Thoracic aorta (tissue), 2 donors: ENCODE data around the gene GATAD2A. TPM values are rescaled to one million over a fixed set of nuclear protein-coding genes. Genes with fewer than 3 reads are reported as not detected.

ENCODE experiments used
- ATAC-seq: fragments of 150-250 bp; one replicate; pipeline ENCODE4 v1.8.0; 2017; ENCODE audit warnings: low read depth; ENCODE audit not compliant: insufficient number of reproducible peaks, low FRiP score
- DNase-seq: peaks from one replicate; pipeline ENCODE4 v3.0.0-alpha.2; 2020; ENCODE audit warnings: low spot score
- H3K27ac ChIP-seq, 2 donors: fragments of 200-600 bp; sonication (generic); 1 replicate in 1 of 2; 2 replicates in 1 of 2; pipeline ENCODE4 v1.5.1; 2016; ENCODE audit warnings: mild to moderate bottlenecking in 2 of 2, moderate library complexity in 2 of 2
- H3K27me3 ChIP-seq: fragments of 200-600 bp; sonication (generic); replicated peaks from 2 replicates; pipeline ENCODE4 v1.6.0; 2016; ENCODE audit warnings: mild to moderate bottlenecking; ENCODE audit not compliant: insufficient read depth
- H3K36me3 ChIP-seq: fragments of 200-600 bp; sonication (generic); one replicate; pipeline ENCODE4 v1.5.1; 2016
- H3K4me1 ChIP-seq, 2 donors: fragments of 200-600 bp; sonication (generic); 1 replicate in 1 of 2; 2 replicates in 1 of 2; pipeline versions ENCODE4 v1.5.1 to v1.6.0; 2016; ENCODE audit warnings: low read depth in 2 of 2, mild to moderate bottlenecking in 1 of 2; ENCODE audit not compliant: control insufficient read depth in 1 of 2
- H3K4me3 ChIP-seq: fragments of 200-600 bp; sonication (generic); 2 replicates; pipeline ENCODE4 v1.5.1; 2016; ENCODE audit warnings: mild to moderate bottlenecking
- H3K9me3 ChIP-seq: fragments of 200-600 bp; sonication (generic); 2 replicates; pipeline ENCODE4 v1.5.1; 2016
- CTCF ChIP-seq: fragments of 200-600 bp; sonication (generic); IDR thresholded peaks from one replicate; pipeline ENCODE4 v1.5.1; 2019; ENCODE audit warnings: antibody characterized with exemption
- total RNA-seq, 2 donors: library from RNA; depleted of rRNA; stranded (reverse); fragments of >200 nt; gene quantifications; one replicate each; pipeline versions ENCODE4 v1.1.0 to v1.2.3, GENCODE V29; 2016

GATAD2A gene
- total RNA-seq, 2 donors from 2014 or later: 55.9 to 79.1 TPM

DNA sequence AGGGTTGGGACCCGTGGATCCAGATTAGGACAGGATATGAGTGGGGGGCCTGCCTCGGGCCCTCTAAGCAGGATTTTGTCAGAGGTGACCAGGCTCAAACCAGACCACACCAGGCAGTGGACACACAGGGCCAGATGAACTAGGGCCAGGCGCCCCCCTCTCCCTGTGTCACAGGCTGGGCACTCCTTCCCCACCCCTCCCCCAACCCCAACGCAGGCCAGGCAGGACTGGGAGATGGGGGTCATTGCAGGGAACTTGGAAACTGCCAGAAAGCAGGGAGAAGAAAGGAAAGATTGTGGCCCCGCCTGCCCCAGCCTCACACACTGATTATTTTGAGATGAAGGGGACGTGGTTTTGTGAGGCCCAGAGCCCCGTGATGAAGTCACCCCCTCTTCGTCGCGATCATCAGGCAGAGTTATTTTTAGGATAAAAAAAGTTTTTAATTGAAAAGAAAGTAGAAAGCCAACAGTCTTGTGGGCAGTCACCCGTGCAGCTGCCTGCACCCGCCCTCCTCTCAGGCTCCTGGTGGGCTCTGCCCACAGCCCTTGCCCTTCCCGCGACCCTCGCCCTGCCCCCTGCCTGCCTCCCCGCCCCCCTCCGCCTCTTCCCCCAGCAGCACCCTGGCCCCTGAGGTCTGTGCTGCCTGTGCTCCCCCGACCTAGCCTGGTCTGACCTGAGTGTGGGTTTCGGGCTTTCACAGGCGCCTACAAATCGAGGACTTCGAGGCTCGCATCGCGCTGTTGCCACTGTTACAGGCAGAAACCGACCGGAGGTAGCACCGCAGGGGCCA, 121.3 kb downstream of the GATAD2A start:
- no peak for DNase-seq
- no peak for ATAC-seq
- no peaks in the 10 kb centered on the region for H3K9me3 ChIP-seq
- TF ChIP-seq CTCF: no peak
- peaks cover 27% of the 10 kb centered on the region for H3K36me3 ChIP-seq
- H3K27ac ChIP-seq: no peak overlapping the region
- no peaks in the 10 kb centered on the region for H3K27me3 ChIP-seq
- H3K4me3 ChIP-seq: no peak overlapping the region
- no peaks in the 10 kb centered on the region for H3K4me1 ChIP-seq

DNA sequence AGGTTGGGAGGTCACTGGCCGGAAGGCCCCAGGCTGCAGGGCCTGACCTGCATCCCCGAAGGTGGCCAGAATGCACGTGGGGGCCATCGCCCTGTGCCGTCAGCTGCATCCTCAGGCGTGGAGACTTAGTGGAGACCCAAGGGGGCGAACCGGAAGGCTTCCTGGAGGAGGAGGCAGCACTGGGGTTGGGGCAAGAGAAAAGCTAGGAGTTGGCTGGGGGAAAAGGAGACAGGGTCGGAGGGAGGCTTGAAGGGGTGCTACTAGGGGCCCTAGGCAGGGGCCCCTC, 121.8 kb downstream of the GATAD2A start:
- Histone ChIP-seq H3K27ac (no peak overlapping the region), H3K27me3 (no peaks in the 10 kb centered on the region), H3K4me3 (no peak overlapping the region), H3K36me3 (peaks cover 27% of the 10 kb centered on the region), H3K9me3 (no peaks in the 10 kb centered on the region), H3K4me1 (no peaks in the 10 kb centered on the region)
- TF ChIP-seq CTCF: no peak
- ATAC-seq: no peak
- no peak for DNase-seq

GRCh38 chr19:19527674-19528625, 122.5 kb downstream of the GATAD2A start:
- Histone ChIP-seq H3K4me3 (no peak overlapping the region), H3K27ac (no peak overlapping the region), H3K36me3 (peaks cover 27% of the 10 kb centered on the region), H3K27me3 (no peaks in the 10 kb centered on the region), H3K9me3 (no peaks in the 10 kb centered on the region), H3K4me1 (no peaks in the 10 kb centered on the region)
- no peak for DNase-seq
- TF ChIP-seq CTCF: no peak
- ATAC-seq: no peak

DNA sequence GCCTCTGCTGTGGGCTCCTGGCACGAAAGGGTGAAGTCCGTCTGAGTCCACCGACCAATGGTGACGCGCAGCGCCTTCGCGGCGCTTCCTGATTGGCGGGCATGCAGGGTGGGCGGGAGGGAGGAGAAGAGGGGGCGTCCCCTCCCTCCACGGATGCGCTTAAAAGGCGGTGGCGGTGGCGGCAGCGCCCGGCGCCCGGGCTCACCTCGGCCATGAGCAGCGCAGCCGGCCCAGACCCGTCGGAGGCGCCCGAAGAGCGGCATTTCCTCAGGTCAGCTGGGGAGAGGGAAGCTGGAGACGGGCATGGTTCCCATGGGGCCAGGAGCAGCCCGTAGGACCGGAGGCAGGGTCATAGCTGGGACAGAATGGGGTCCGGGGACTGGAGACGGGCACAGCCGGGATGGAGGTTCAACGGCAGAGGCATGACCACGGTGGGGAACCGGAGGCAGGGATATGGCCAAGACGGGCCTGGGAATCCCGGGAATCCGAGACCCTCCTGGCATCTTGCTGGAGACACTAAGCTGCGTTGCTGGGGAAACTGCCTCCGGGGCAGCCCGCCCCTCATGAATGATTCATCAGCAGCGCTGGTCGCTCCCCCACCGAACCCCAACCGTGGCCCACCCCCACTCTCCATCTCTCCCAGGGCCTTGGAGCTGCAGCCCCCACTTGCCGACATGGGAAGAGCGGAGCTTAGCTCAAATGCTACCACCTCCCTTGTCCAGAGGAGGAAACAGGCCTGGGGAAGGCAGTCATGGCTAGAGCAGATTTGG, 123.4 kb downstream of the GATAD2A start, which contains the start of gene YJEFN3:
YJEFN3 (plus strand) TSS at position 191 of the 770 bp plus-strand sequence; CDS start at position 213, 22 bp downstream.
- H3K27ac ChIP-seq: no peak within 1 kb of the TSS
- DNase-seq (no peak), ATAC-seq (no peak)
- H3K4me3 ChIP-seq: no peak within 1 kb of the TSS
- no peaks in the 10 kb centered on the region for H3K9me3 ChIP-seq
- no peaks in the 10 kb centered on the region for H3K4me1 ChIP-seq
- H3K27me3 ChIP-seq: no peaks in the 10 kb centered on the region
- TF ChIP-seq CTCF: no peak
- H3K36me3 ChIP-seq: peaks cover 22% of the 10 kb centered on the region
